ENCODE measurements around the gene DUSP15.

GRCh38 chr20:31827059-31827458, 43.3 kb downstream of the DUSP15 start:
- TF ChIP-seq, protein P1, sequence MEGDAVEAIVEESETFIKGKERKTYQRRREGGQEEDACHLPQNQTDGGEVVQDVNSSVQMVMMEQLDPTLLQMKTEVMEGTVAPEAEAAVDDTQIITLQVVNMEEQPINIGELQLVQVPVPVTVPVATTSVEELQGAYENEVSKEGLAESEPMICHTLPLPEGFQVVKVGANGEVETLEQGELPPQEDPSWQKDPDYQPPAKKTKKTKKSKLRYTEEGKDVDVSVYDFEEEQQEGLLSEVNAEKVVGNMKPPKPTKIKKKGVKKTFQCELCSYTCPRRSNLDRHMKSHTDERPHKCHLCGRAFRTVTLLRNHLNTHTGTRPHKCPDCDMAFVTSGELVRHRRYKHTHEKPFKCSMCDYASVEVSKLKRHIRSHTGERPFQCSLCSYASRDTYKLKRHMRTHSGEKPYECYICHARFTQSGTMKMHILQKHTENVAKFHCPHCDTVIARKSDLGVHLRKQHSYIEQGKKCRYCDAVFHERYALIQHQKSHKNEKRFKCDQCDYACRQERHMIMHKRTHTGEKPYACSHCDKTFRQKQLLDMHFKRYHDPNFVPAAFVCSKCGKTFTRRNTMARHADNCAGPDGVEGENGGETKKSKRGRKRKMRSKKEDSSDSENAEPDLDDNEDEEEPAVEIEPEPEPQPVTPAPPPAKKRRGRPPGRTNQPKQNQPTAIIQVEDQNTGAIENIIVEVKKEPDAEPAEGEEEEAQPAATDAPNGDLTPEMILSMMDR (IDR thresholded peaks at IDR 0.05; ENCODE audit: insufficient read depth, low read length, poor library complexity, severe bottlenecking), result no peak
- no peak for TF ChIP-seq EZH2phosphoT487 (conservative IDR thresholded peaks at IDR 0.05; ENCODE audit: low read length)

All from SU-DHL-6 (cell line).